ENCODE data around the gene BOLL. TPM values are rescaled to one million over a fixed set of nuclear protein-coding genes. Genes with fewer than 3 reads are reported as not detected.
"Not testable (repeated sequence)": the region's sequence is repeated elsewhere in the genome, so short reads cannot be mapped to it uniquely, and the experiment has no call there.

Gene BOLL
- total RNA-seq, 2 experiments from 2014 or later: not detected

- Mint-ChIP-seq H3K4me3 (peak overlapping the region; percentile 37), H3K27ac (no peak overlapping the region), H3K9me3 (ENCODE audit: low read depth) (no peaks in the 10 kb centered on the region), H3K36me3 (peaks cover 34% of the 10 kb centered on the region), H3K27me3 (no peaks in the 10 kb centered on the region), H3K4me1 (peaks cover 59% of the 10 kb centered on the region)
- DNase-seq (no peak), ATAC-seq (no peak)
- CTCF ChIA-PET: interaction anchor here (1.0 to 3.8 kb wide), 3 partner anchors 10 to 588 kb away, joined by 3 to 27 read pairs (median 4); no protein-coding TSS in a partner anchor
Measured at GRCh38 chr2:197708331-197708730, 76.8 kb downstream of the BOLL start.

- DNase-seq: no peak
- peaks cover 34% of the 10 kb centered on the region for H3K36me3 Mint-ChIP-seq
- no peak for ATAC-seq
- H3K4me1 Mint-ChIP-seq: peaks cover 52% of the 10 kb centered on the region
- peak overlapping the region; percentile 83 for H3K4me3 Mint-ChIP-seq
- no peaks in the 10 kb centered on the region for H3K9me3 Mint-ChIP-seq (ENCODE audit: low read depth)
- CTCF ChIA-PET: interaction anchor here (0.8 to 3.8 kb wide), 5 partner anchors 10 to 589 kb away, joined by 3 to 27 read pairs (median 4); partner anchors contain the start of gene MOB4
- no peaks in the 10 kb centered on the region for H3K27me3 Mint-ChIP-seq
- H3K27ac Mint-ChIP-seq: peak overlapping the region; percentile 20
Measured at GRCh38 chr2:197707316-197708213, 77.6 kb downstream of the BOLL start.

- CTCF ChIA-PET: interaction anchor here (0.7 to 3.8 kb wide), 5 partner anchors 9 to 608 kb away, joined by 3 to 27 read pairs (median 4); partner anchors contain the start of gene MOB4
- peak overlapping the region; percentile 83 for H3K4me3 Mint-ChIP-seq
- no peaks in the 10 kb centered on the region for H3K9me3 Mint-ChIP-seq (ENCODE audit: low read depth)
- no peaks in the 10 kb centered on the region for H3K27me3 Mint-ChIP-seq
- peak overlapping the region; percentile 89 for H3K27ac Mint-ChIP-seq
- no peak for ATAC-seq
- peaks cover 51% of the 10 kb centered on the region for H3K4me1 Mint-ChIP-seq
- DNase-seq: no peak
- peaks cover 34% of the 10 kb centered on the region for H3K36me3 Mint-ChIP-seq
Measured at GRCh38 chr2:197706839-197707207, 78.3 kb downstream of the BOLL start.

- Mint-ChIP-seq H3K27me3 (no peaks in the 10 kb centered on the region), H3K4me1 (peaks cover 46% of the 10 kb centered on the region), H3K36me3 (peaks cover 28% of the 10 kb centered on the region), H3K4me3 (peak overlapping the region; percentile 83), H3K9me3 (ENCODE audit: low read depth) (no peaks in the 10 kb centered on the region), H3K27ac (peak overlapping the region; percentile 89)
- ATAC-seq (no peak), DNase-seq (peak; percentile 73)
- CTCF ChIA-PET: interaction anchor here (0.7 to 3.8 kb wide), 7 partner anchors 9 to 608 kb away, joined by 3 to 27 read pairs (median 3); partner anchors contain the start of genes HSPD1, HSPE1 and MOB4
Measured at GRCh38 chr2:197705912-197706838, 78.9 kb downstream of the BOLL start.

- no peaks in the 10 kb centered on the region for H3K27me3 Mint-ChIP-seq
- CTCF ChIA-PET: interaction anchor here (0.5 to 3.8 kb wide), 8 partner anchors 74 to 591 kb away, joined by 3 to 27 read pairs (median 3); partner anchors contain the start of genes HSPD1, HSPE1, MOB4 and PLCL1
- DNase-seq (peak; percentile 94), ATAC-seq (peak; percentile 88)
- peak within 1 kb of the TSS; percentile 94 for H3K27ac Mint-ChIP-seq
- H3K9me3 Mint-ChIP-seq (ENCODE audit: low read depth): no peaks in the 10 kb centered on the region
- peaks cover 47% of the 10 kb centered on the region for H3K4me1 Mint-ChIP-seq
- H3K36me3 Mint-ChIP-seq: peaks cover 26% of the 10 kb centered on the region
- peak within 1 kb of the TSS; percentile 83 for H3K4me3 Mint-ChIP-seq
Measured at GRCh38 chr2:197705121-197705911, 79.8 kb downstream of the BOLL start, which contains the start of gene MARS2. Gene MARS2 (plus strand): TSS chr2:197705369. CDS start chr2:197705406, 37 bp downstream.

- H3K4me1 Mint-ChIP-seq: peaks cover 42% of the 10 kb centered on the region
- CTCF ChIA-PET: interaction anchor here (0.5 to 3.8 kb wide), 7 partner anchors 75 to 1436 kb away, joined by 3 to 27 read pairs (median 3); partner anchors contain the start of genes MOB4 and PLCL1
- H3K27me3 Mint-ChIP-seq: no peaks in the 10 kb centered on the region
- DNase-seq (no peak), ATAC-seq (peak; percentile 45)
- H3K27ac Mint-ChIP-seq: peak overlapping the region; percentile 94
- H3K4me3 Mint-ChIP-seq: peak overlapping the region; percentile 83
- peaks cover 23% of the 10 kb centered on the region for H3K36me3 Mint-ChIP-seq
- no peaks in the 10 kb centered on the region for H3K9me3 Mint-ChIP-seq (ENCODE audit: low read depth)
Measured at GRCh38 chr2:197704434-197705120, 80.5 kb downstream of the BOLL start.

GRCh38 chr2:197700960-197701359 is 84.2 kb downstream of the BOLL start:
- Mint-ChIP-seq H3K27ac (no peak overlapping the region), H3K4me3 (no peak overlapping the region), H3K9me3 (ENCODE audit: low read depth) (no peaks in the 10 kb centered on the region), H3K4me1 (peaks cover 31% of the 10 kb centered on the region), H3K27me3 (no peaks in the 10 kb centered on the region), H3K36me3 (peaks cover 14% of the 10 kb centered on the region)
- DNase-seq: no peak
- ATAC-seq: no peak
- CTCF ChIA-PET: no interaction called here

GRCh38 chr2:197699724-197700123 is 85.4 kb downstream of the BOLL start:
- CTCF ChIA-PET; DNase-seq; H3K4me3 Mint-ChIP-seq; ATAC-seq; H3K27me3 Mint-ChIP-seq; H3K9me3 Mint-ChIP-seq (ENCODE audit: low read depth); H3K27ac Mint-ChIP-seq: not testable (repeated sequence)
- H3K4me1 Mint-ChIP-seq: peaks cover 30% of the 10 kb centered on the region
- H3K36me3 Mint-ChIP-seq: peaks cover 12% of the 10 kb centered on the region

- H3K4me1 Mint-ChIP-seq: peaks cover 32% of the 10 kb centered on the region
- H3K27me3 Mint-ChIP-seq; ATAC-seq; DNase-seq; H3K9me3 Mint-ChIP-seq (ENCODE audit: low read depth); H3K36me3 Mint-ChIP-seq; CTCF ChIA-PET; H3K4me3 Mint-ChIP-seq; H3K27ac Mint-ChIP-seq: not testable (repeated sequence)
Measured at GRCh38 chr2:197696571-197696970, 88.5 kb downstream of the BOLL start.

- H3K4me3 Mint-ChIP-seq; CTCF ChIA-PET; H3K27me3 Mint-ChIP-seq; ATAC-seq; H3K9me3 Mint-ChIP-seq (ENCODE audit: low read depth); H3K36me3 Mint-ChIP-seq; H3K27ac Mint-ChIP-seq; DNase-seq: not testable (repeated sequence)
- peaks cover 30% of the 10 kb centered on the region for H3K4me1 Mint-ChIP-seq
Measured at GRCh38 chr2:197695971-197696370, 89.1 kb downstream of the BOLL start.

- ATAC-seq; H3K27ac Mint-ChIP-seq; H3K27me3 Mint-ChIP-seq; H3K36me3 Mint-ChIP-seq; CTCF ChIA-PET; H3K4me3 Mint-ChIP-seq; H3K9me3 Mint-ChIP-seq (ENCODE audit: low read depth); DNase-seq: not testable (repeated sequence)
- peaks cover 25% of the 10 kb centered on the region for H3K4me1 Mint-ChIP-seq
Measured at GRCh38 chr2:197695206-197695605, 89.9 kb downstream of the BOLL start.

GRCh38 chr2:197677483-197677882 is 107.6 kb downstream of the BOLL start:
- Mint-ChIP-seq H3K27me3 (peaks cover 14% of the 10 kb centered on the region), H3K4me3 (no peak overlapping the region), H3K9me3 (ENCODE audit: low read depth) (no peaks in the 10 kb centered on the region), H3K27ac (no peak overlapping the region), H3K36me3 (no peaks in the 10 kb centered on the region), H3K4me1 (no peaks in the 10 kb centered on the region)
- DNase-seq (no peak), ATAC-seq (no peak)
- CTCF ChIA-PET: no interaction called here
